Omental fat pad (tissue), 4 donors: ENCODE measurements around the gene MVB12B. TPM values are rescaled to one million over a fixed set of nuclear protein-coding genes. Genes with fewer than 3 reads are reported as not detected.

Experiments used
- ATAC-seq: fragments of 150-250 bp; one replicate; pipeline ENCODE4 v1.9.1; 2016; ENCODE audit warnings: mild to moderate bottlenecking, moderate library complexity; ENCODE audit not compliant: low FRiP score
- DNase-seq: peaks from one replicate; pipeline ENCODE4 v3.0.0-alpha.2; 2019; ENCODE audit warnings: low spot score
- CTCF ChIP-seq, 3 donors: fragments of 450-650 bp; IDR thresholded peaks; one replicate each; pipeline ENCODE4 v1.5.1; 2016 to 2017; ENCODE audit warnings: antibody characterized with exemption in 3 of 3, mild to moderate bottlenecking in 3 of 3, moderate library complexity in 2 of 3
- total RNA-seq, 4 donors: library from RNA; depleted of rRNA; stranded (reverse); fragments of >200 nt; gene quantifications; one replicate each; pipeline ENCODE4 v1.1.0, GENCODE V29; 2016

The MVB12B gene
- total RNA-seq, 4 donors from 2014 or later = 5.5 to 21.4 (median 11.6) TPM

GRCh38 chr9:126494264-126494663 lies 167.6 kb downstream of the MVB12B start:
- DNase-seq = no peak
- no peak for TF ChIP-seq CTCF (IDR thresholded peaks at IDR 0.05)
- no peak for ATAC-seq

GRCh38 chr9:126494746-126495145 lies 168.1 kb downstream of the MVB12B start:
- no peak for TF ChIP-seq CTCF (IDR thresholded peaks at IDR 0.05)
- ATAC-seq = no peak
- DNase-seq = no peak

GRCh38 chr9:126495411-126496180 lies 169.0 kb downstream of the MVB12B start:
- DNase-seq = no peak
- no peak for TF ChIP-seq CTCF (IDR thresholded peaks at IDR 0.05)
- no peak for ATAC-seq

- ATAC-seq (no peak), DNase-seq (no peak)
- TF ChIP-seq CTCF (IDR thresholded peaks at IDR 0.05) = no peak
Observed at GRCh38 chr9:126496181-126496576, 169.6 kb downstream of the MVB12B start.

- ATAC-seq = no peak
- DNase-seq = no peak
- TF ChIP-seq CTCF (IDR thresholded peaks at IDR 0.05) = no peak
Observed at GRCh38 chr9:126496781-126497659, 170.4 kb downstream of the MVB12B start.

- TF ChIP-seq CTCF (IDR thresholded peaks at IDR 0.05) = no peak
- DNase-seq (no peak), ATAC-seq (no peak)
Observed at GRCh38 chr9:126497660-126498275, 171.1 kb downstream of the MVB12B start.
